Endometrial microvascular endothelial cells (primary cell): ENCODE measurements around the gene GPR108. TPM values are rescaled to one million over a fixed set of nuclear protein-coding genes. Genes with fewer than 3 reads are reported as not detected.
"Not testable (repeated sequence)": the region's sequence is repeated elsewhere in the genome, so short reads cannot be mapped to it uniquely, and the experiment has no call there.

Source experiments
- in situ Hi-C: cut with HindIII; loops from 2 replicates; pipeline ENCODE4 v1.10.0; 2017; ENCODE audit warnings: low sequenced_read_pairs, low pct_unique_long_range_greater_than_20kb; ENCODE audit errors: inconsistent ontology term
- total RNA-seq: library from RNA; depleted of rRNA; stranded (reverse); fragments of >200 nt; gene quantifications from one replicate; pipeline ENCODE4 v1.2.3, GENCODE V29; 2015; ENCODE audit errors: inconsistent ontology term

GPR108 gene
- total RNA-seq, result 65.2 TPM

- in situ Hi-C loops, result no loop called here
Measured at GRCh38 chr19:6737284-6737872, at the start of gene GPR108. GPR108 (minus strand) TSS chr19:6737580; CDS start chr19:6737576, 4 bp downstream.

- in situ Hi-C loops, result no loop called here
Measured at GRCh38 chr19:6779206-6779605, 41.8 kb upstream of the GPR108 start.

DNA sequence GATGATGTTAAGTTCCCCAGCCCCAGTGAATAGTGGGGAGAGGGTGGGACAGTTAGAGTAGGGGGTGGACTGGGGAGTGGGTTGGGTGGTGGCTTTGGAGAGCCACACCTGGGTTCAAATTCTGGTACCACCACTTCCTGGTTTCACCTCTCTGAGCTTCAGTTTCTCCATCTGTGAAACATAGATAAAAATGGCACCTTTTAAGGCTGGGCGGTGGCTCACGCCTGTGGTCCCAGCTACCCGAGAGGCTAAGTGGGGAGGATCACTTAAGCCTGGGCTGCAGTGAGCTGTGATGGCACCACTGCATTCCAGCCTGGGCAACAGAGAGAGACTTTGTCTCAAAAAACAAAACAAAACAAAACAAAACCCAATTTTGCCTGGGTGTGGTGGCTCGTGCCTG, 41.0 kb upstream of the GPR108 start:
- in situ Hi-C loops, result no loop called here

DNA sequence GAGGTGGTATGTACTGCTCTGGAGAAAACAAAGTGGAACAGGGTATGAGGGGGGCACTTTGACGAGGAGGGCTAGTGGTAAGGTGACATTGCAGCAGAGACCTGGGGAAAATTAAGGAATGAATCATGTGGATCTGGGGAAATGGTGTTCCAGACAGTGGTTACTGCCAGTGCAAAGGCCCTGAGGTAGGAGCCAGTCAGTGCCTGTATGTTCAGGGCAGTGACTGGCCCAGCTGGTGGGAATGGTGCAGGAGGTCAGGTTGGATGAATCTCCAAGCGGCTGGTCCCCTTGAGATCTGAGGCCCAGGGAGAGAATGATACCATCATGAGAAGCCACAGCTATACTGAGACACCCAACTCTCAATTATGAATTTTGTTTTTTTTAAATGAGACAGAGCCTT, 40.1 kb upstream of the GPR108 start:
- in situ Hi-C loops, result no loop called here

GRCh38 chr19:6776999-6777398, 39.6 kb upstream of the GPR108 start:
- in situ Hi-C loops, result no loop called here

DNA sequence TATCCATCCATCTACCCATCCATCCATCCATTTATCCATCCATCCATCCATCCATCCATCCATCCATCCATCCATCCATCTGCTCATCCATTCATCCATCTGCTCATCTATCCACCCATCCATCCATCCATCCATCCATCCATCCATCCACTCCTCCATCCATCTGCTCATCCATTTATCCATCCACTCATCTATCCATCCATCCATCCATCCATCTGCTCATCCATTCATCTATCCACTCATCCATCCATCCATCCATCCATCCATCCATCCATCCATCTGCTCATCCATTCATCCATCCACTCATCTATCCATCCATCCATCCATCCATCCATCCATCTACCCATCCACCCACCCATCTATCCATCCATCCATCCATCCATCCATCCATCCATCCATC, 38.7 kb upstream of the GPR108 start:
- in situ Hi-C loops, result not testable (repeated sequence)

DNA sequence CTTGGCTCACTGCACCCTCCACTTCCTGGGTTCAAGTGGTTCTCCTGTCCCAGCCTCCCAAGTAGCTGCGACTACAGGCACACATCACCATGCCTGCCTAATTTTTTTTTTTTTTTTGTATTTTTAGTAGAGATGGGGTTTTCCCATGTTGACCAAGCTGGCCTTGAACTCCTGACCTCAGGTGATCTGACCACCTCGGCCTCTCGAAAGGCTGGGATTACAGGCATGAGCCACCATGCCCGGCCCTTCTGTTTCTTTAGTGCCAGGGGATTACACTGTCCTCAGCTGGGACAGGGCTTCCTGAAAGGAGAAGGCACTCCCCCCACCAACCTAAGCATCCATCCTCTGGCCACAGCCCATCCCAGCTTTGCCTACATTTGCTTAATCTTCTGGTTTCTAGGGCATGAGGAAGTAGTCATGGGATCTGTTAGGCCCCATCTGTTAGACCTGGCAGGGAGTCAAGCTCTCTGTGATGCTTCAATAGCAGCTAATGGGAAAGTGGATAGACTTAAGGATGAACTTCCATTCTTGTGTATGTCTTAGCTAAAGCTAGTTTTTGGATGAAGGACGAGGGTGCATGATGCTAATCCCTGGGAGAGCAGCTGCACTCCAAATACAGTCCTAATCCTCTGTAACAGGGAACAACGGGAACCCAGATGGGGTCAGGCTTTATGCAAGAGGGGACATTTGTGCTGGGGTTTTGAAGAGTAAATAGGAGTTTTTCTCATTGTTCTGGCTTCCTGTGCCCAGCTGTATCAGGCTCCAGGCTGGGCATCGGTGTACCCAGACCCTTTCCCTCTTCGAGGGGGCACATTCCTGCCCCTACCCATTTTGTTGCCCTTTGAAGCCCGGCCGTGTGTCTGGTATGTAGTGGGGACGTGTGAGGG, 37.7 kb upstream of the GPR108 start:
- in situ Hi-C loops, result no loop called here

DNA sequence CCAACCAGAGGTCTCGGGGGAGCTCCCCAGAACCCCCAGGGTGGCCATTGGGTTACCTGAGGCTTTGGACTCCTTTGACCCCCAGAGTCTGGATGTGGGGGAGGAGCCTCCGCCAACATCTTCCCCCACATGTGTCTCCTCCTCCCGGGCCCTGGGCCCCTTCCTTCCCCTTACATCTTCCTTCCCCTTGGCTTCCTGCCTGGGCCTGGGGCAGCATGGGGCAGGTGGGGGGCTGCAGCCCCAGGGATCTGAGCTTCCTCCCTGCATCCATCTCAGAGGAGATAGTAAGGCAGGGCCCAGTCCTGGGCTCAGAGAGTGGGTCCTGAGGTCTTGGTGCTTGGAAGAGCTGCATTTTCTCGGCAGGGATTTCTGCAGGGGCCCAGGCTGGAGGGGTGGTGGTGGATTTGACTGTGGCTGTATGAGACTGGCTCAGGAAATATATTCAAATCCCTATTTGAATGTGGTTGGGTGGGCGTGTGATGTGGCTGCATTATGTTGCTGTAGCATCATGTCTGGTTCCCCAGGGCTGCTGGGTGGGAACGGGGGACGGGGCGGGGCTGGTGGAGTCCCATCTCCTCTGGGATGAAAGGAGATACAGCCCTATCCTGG, 36.0 kb upstream of the GPR108 start:
- in situ Hi-C loops, result no loop called here

- in situ Hi-C loops, result no loop called here
Measured at GRCh38 chr19:6772866-6773322, 35.5 kb upstream of the GPR108 start.

DNA sequence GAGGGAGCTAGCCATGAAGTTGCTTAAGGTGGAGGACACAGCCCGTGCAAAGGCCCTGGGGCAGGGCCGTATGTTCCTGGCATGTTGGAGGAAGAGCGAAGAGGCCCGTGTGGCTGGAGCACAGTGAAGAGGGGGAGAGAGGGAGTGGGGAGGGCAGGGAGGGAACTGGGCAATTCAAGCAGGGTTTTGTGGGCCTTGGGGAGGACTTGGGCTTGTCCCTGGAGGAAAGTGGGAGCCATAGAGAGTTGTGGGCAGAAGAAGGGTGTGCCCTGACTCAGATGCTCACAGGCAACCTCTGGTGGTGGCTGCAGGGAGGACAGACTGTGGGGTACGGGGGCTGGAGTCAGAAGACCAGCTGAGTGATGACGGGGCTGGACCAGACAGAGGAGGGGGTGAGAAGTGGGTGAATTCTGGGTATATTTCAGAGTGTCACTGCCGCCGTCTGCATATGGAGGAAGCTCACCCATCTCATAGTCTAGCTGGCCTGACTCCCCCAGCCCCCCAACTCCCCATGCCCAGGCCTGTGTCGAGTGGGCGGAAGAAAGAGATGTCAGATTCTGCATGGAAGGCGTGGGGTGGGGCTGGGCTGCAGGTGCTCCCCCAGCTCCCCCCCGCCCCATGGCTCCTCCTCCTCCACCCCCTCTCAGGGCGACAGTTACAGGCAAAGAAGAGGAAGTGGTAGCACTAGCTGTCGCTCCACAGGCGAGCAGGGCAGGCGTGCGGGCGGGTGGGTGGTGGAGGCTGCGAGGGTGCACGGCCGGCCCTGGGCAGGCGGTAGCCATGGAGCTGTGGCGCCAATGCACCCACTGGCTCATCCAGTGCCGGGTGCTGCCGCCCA, 34.9 kb upstream of the GPR108 start, which contains the start of gene VAV1:
Gene VAV1 (plus strand): TSS at position 681 of the 838 bp plus-strand sequence. CDS start 100 bp downstream, at position 781.
- in situ Hi-C loops, result no loop called here

DNA sequence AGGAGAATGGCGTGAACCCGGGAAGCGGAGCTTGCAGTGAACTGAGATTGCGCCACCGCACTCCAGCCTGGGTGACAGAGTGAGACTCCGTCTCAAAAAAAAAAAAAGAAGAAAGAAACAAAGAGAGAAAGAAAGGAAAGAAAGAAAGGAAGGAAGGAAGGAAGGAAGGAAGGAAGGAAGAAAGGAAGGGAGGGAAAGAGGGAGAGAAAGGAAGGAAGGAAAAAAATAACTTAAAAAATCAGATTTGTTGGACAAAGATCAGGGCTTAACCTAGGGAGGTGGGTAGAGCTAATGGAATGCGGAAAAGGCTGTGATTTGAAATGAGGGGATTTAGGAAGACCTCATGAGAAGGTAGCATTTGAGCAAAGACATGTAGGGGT, 34.3 kb upstream of the GPR108 start:
- in situ Hi-C loops, result not testable (repeated sequence)

GRCh38 chr19:6769006-6769619, 31.7 kb upstream of the GPR108 start:
- in situ Hi-C loops, result no loop called here

GRCh38 chr19:6768236-6768785, 30.9 kb upstream of the GPR108 start:
- in situ Hi-C loops, result no loop called here

DNA sequence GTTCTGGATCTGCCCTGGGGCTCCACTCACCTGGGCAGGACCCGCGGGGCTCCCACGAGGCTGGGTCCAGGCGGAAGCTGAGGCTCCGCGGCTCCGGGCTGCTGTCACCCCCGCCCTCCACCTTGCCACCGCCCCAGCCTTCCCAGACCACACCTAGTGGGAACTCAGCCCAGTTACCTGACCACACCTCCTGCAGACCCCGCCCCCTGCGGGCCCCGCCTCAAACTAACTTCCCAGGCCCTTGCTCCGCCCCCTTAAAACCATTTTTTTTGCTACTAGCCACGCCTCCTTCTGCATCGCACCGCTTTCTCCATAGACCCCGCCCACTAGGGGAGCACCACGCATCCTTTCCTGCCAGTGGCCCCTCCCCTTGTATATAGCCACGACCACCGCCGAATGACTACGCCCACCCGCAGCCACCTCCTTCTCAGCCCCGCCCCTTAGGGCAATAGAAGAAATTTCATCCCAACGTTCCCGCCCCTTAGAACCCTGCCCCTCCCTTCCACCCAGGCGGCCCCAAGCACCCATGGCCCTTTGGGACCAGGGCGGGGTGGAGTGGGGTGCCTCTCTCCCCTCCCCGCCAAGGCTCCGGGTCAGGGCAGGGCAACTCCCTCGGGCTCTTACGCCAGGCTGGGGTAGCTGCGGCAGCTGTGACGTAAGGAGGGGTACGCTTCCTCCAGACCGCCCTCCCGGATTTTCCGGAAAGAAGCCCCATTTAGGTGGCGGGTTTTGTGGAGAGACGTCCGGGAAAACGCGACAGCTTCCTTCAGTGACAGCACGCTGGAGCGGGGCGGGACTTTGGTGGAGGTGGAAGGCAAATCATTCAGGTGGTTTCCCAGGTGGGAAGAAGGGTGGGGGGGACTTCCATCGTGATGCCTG, 30.2 kb upstream of the GPR108 start, which contains the start of gene SH2D3A:
Gene SH2D3A (minus strand): TSS at position 79 of the 879 bp plus-strand sequence. CDS start 3,687 bp downstream, outside the sequence.
- in situ Hi-C loops, result no loop called here

- in situ Hi-C loops, result no loop called here
Measured at GRCh38 chr19:6767081-6767356, 29.6 kb upstream of the GPR108 start.

DNA sequence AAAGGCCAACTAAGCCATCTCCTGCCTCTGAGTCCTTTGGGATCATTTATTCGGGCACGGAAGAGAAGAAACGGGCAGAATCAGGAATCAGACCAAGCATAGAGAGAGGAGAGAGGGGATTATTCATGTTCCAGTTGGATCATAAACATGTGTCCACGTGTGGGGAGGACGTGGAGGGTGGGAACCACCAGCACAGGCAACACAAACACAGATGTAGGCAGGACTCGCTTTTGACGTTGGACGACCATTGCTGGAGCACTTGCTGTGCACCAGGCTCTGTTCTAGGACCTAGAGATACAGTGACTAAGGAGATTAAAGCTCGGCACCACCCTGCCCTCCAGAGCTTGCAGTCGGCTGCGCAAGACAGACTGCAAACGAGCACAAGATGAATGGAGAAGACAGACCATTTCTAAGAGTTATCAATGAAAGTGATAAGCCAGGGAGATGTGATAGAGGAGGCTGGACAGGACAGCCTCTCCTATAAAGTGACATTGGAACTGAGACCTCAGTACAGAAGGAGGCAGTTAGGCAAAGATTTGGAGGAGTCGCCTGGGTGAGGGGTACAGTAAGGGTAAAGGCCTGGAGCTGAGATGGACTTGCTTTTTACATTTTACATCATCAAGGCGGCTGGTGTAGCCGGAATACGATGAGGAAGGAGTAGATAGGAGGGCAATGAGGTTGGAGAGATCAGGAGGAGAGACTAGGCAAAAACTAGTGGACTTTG, 29.1 kb upstream of the GPR108 start:
- in situ Hi-C loops, result no loop called here
